HepG2 (cell line): ENCODE results near the gene ZNF831. TPM values are rescaled to one million over a fixed set of nuclear protein-coding genes. Genes with fewer than 3 reads are reported as not detected.

ENCODE experiments used
- ATAC-seq: fragments of 200-7000 bp; cut with Tn5 transposase; 3 replicates; pipeline ENCODE4 v1.9.1; 2020; ENCODE audit warnings: mild to moderate bottlenecking, moderate library complexity
- BruUV-seq: library from RNA; stranded (reverse); fragments of 400-500 nt; replicated peaks from 2 replicates; lab custom pipeline; 2021; lab: Mats Ljungman, UMichigan
- CTCF ChIA-PET: fragments of 300-600 bp; formaldehyde crosslinking; extraction: SDS; loops from one replicate; lab custom pipeline; 2021; ENCODE audit warnings: low total read pairs, inconsistent platforms, low intra/inter-chr PET ratio; lab: Yijun Ruan, JAX
- POLR2A ChIA-PET: fragments of 350-600 bp; sonication (Branson Sonifier 250); formaldehyde crosslinking; loops from one replicate; lab custom pipeline; 2020; ENCODE audit warnings: antibody characterized with exemption, inconsistent platforms; lab: Yijun Ruan, JAX
- DNase-seq: peaks from one replicate; pipeline ENCODE4 v3.0.0-alpha.2; 2015; ENCODE audit warnings: low spot score
- FAIRE-seq: peaks from 3 replicates; lab custom pipeline; 2011; peaks lifted over from hg19 to GRCh38; lab: Jason Lieb, UNC
- H2AFZ ChIP-seq: one replicate; pipeline ENCODE4 v1.6.1; 2011; ENCODE audit warnings: low read length, inconsistent platforms
- H3K27ac ChIP-seq: fragments of 300-600 bp; 3 replicates; pipeline ENCODE4 v1.8.0; 2011; ENCODE audit warnings: mixed run types, mild to moderate bottlenecking, mixed read lengths, low read length, inconsistent platforms; ENCODE audit not compliant: insufficient read depth; ENCODE audit errors: extremely low read length
- H3K27me3 ChIP-seq, 2 experiments: fragments of 200-600 bp in 1 of 2; 2 replicates in 1 of 2; 3 replicates in 1 of 2; pipeline versions ENCODE4 v1.6.0 to v1.8.0; 2011; ENCODE audit warnings: low read length in 2 of 2, mild to moderate bottlenecking in 2 of 2, moderate library complexity in 2 of 2, inconsistent platforms in 1 of 2; ENCODE audit not compliant: insufficient read depth in 2 of 2, control insufficient read depth in 1 of 2
- H3K36me3 ChIP-seq, 2 experiments: fragments of 200-600 bp in 1 of 2; replicated peaks in 1 of 2; 2 replicates in 1 of 2; 3 replicates in 1 of 2; pipeline versions ENCODE4 v1.5.1 to v1.8.0; 2011; ENCODE audit warnings: low read length in 2 of 2, inconsistent platforms in 1 of 2; ENCODE audit not compliant: insufficient read depth in 2 of 2, control insufficient read depth in 1 of 2
- H3K4me1 ChIP-seq: 2 replicates; pipeline ENCODE4 v1.5.1; 2012; ENCODE audit warnings: low read length, inconsistent platforms; ENCODE audit not compliant: insufficient read depth
- H3K4me2 ChIP-seq: 2 replicates; pipeline ENCODE4 v1.6.0; 2011; ENCODE audit warnings: low read depth, low read length, inconsistent platforms
- H3K4me3 ChIP-seq, 3 experiments: fragments of 200-600 bp in 1 of 3; sonication (generic), shearing (Covaris generic) in 1 of 3; replicated peaks in 1 of 3; 2 replicates each; pipeline ENCODE4 v1.5.1; 2011 to 2016; ENCODE audit warnings: low read length in 3 of 3, inconsistent platforms in 2 of 3, low read depth in 2 of 3, mild to moderate bottlenecking in 2 of 3, control low read depth in 1 of 3, mixed read lengths in 1 of 3; ENCODE audit not compliant: insufficient read depth in 1 of 3
- H3K79me2 ChIP-seq: one replicate; pipeline ENCODE4 v1.6.1; 2011; ENCODE audit warnings: low read length, inconsistent platforms; ENCODE audit not compliant: insufficient read depth
- H3K9ac ChIP-seq: 2 replicates; pipeline ENCODE4 v1.6.0; 2011; ENCODE audit warnings: mild to moderate bottlenecking, low read depth, low read length, inconsistent platforms; ENCODE audit not compliant: insufficient read depth
- H3K9me3 ChIP-seq: 2 replicates; pipeline ENCODE4 v1.5.1; 2012; ENCODE audit warnings: mild to moderate bottlenecking, low read length
- H4K20me1 ChIP-seq: 2 replicates; pipeline ENCODE4 v1.6.0; 2011; ENCODE audit warnings: inconsistent platforms, mild to moderate bottlenecking, low read length, moderate library complexity; ENCODE audit not compliant: insufficient read depth
- NBN ChIP-seq: fragments of 450-650 bp; conservative IDR thresholded peaks from 2 replicates; pipeline ENCODE4 v1.6.1; 2017
- NR2F6 ChIP-seq, 2 experiments: IDR thresholded peaks; 2 replicates each; pipeline ENCODE4 v1.6.1; 2016; ENCODE audit warnings: antibody characterized with exemption in 1 of 2, mild to moderate bottlenecking in 1 of 2
- STAG1 ChIP-seq: sonication (generic); formaldehyde crosslinking; IDR thresholded peaks from 2 replicates; pipeline ENCODE4 v1.4.0; 2020; ENCODE audit warnings: missing genetic modification reagents
- THAP7 ChIP-seq: sonication (generic); formaldehyde crosslinking; IDR thresholded peaks from 2 replicates; pipeline ENCODE4 v1.8.1; 2023; ENCODE audit warnings: mild to moderate bottlenecking, missing genetic modification reagents
- ZNF260 ChIP-seq: sonication (generic); formaldehyde crosslinking; IDR thresholded peaks from 2 replicates; pipeline ENCODE4 v1.4.0; 2020; ENCODE audit warnings: missing genetic modification reagents, low read depth, mild to moderate bottlenecking, borderline replicate concordance
- ZNF329 ChIP-seq: sonication (generic); formaldehyde crosslinking; IDR thresholded peaks from 2 replicates; pipeline ENCODE4 v1.9.0; 2021; ENCODE audit warnings: low read depth, mild to moderate bottlenecking, missing genetic modification reagents
- WGBS: methylation state at CpG from one replicate; pipeline ENCODE4 v1.1.6; 2017; ENCODE audit warnings: low lambda C conversion rate; 5-methylcytosine and 5-hydroxymethylcytosine counted together
- in situ Hi-C: cut with HindIII; loops from 2 replicates; pipeline ENCODE4 v1.10.0; 2017; ENCODE audit warnings: low pct_unique_long_range_greater_than_20kb; ENCODE audit not compliant: extremely low pct_ligation_motif_present
- intact Hi-C: fragments of 100-400 bp; cut with micrococcal nuclease; formaldehyde crosslinking; loops from one replicate; pipeline ENCODE4 v1.10.0; 2022; ENCODE audit not compliant: unreplicated experiment
- polyA plus RNA-seq, 8 experiments: library from polyadenylated mRNA; depleted of rRNA in 3 of 8; stranded (reverse) in 7 of 8; unstranded in 1 of 8; fragments of >200 nt; fragmentation: Illumina TruSeq in 4 of 8; extraction: Trizol in 4 of 8; gene quantifications; 2 replicates each; pipeline versions ENCODE4 v1.2.1 to v1.2.3, GENCODE V29; 2011 to 2016; ENCODE audit warnings: low read depth in 4 of 8, missing spikeins in 1 of 8, mixed read lengths in 1 of 8; ENCODE audit not compliant: insufficient read depth in 1 of 8
- total RNA-seq, 5 experiments: library from RNA; depleted of rRNA; stranded (reverse); fragments of >200 nt; fragmentation: Illumina TruSeq; extraction: Trizol; gene quantifications; 2 replicates each; pipeline ENCODE4 v1.2.3, GENCODE V29; 2016; ENCODE audit warnings: low read depth in 1 of 5
- TF ChIP-seq, protein P1 (sequence below): sonication (generic); formaldehyde crosslinking; IDR thresholded peaks from 2 replicates; pipeline ENCODE4 v1.4.0; 2020; ENCODE audit warnings: mild to moderate bottlenecking, missing genetic modification reagents
- TF ChIP-seq, protein P2 (sequence below): sonication (generic); formaldehyde crosslinking; IDR thresholded peaks from 2 replicates; pipeline ENCODE4 v1.4.0; 2020; ENCODE audit warnings: missing genetic modification reagents
- TF ChIP-seq, protein P3 (sequence below): sonication (generic); formaldehyde crosslinking; IDR thresholded peaks from 2 replicates; pipeline ENCODE4 v1.8.1; 2023; ENCODE audit warnings: mild to moderate bottlenecking, missing genetic modification reagents, borderline replicate concordance
- TF ChIP-seq, protein P4 (sequence below): IDR thresholded peaks from 2 replicates; pipeline ENCODE4 v1.6.1; 2012; ENCODE audit warnings: inconsistent platforms
- TF ChIP-seq, protein P5 (sequence below): sonication (generic); formaldehyde crosslinking; conservative IDR thresholded peaks from 2 replicates; pipeline ENCODE4 v1.8.0; 2022; ENCODE audit warnings: mild to moderate bottlenecking, moderate library complexity, missing genetic modification reagents

The ZNF831 gene
- total and polyA plus RNA-seq, 2 of the 13 experiments (the other 11 are each of a cell fraction or from before 2014, with no cell fraction given), result not detected

GRCh38 chr20:59181936-59182335, 18.3 kb downstream of the ZNF831 start (continued):
- TF ChIP-seq, protein P1, sequence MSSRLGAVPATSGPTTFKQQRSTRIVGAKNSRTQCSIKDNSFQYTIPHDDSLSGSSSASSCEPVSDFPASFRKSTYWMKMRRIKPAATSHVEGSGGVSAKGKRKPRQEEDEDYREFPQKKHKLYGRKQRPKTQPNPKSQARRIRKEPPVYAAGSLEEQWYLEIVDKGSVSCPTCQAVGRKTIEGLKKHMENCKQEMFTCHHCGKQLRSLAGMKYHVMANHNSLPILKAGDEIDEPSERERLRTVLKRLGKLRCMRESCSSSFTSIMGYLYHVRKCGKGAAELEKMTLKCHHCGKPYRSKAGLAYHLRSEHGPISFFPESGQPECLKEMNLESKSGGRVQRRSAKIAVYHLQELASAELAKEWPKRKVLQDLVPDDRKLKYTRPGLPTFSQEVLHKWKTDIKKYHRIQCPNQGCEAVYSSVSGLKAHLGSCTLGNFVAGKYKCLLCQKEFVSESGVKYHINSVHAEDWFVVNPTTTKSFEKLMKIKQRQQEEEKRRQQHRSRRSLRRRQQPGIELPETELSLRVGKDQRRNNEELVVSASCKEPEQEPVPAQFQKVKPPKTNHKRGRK (CRISPR knock-in tag), result no peak
- TF ChIP-seq ZNF329 (CRISPR knock-in tag) (no peak), STAG1 (CRISPR knock-in tag) (no peak)

- DNase-seq, result no peak
- TF ChIP-seq NR2F6 (IDR thresholded peaks at IDR 0.05), result no peak
- TF ChIP-seq NR2F6 (CRISPR knock-in tag; IDR thresholded peaks at IDR 0.05), result no peak
- TF ChIP-seq, protein P2, sequence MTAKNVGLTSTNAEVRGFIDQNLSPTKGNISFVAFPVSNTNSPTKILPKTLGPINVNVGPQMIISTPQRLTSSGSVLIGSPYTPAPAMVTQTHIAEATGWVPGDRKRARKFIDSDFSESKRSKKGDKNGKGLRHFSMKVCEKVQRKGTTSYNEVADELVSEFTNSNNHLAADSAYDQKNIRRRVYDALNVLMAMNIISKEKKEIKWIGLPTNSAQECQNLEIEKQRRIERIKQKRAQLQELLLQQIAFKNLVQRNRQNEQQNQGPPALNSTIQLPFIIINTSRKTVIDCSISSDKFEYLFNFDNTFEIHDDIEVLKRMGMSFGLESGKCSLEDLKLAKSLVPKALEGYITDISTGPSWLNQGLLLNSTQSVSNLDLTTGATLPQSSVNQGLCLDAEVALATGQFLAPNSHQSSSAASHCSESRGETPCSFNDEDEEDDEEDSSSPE (CRISPR knock-in tag), result no peak
- TF ChIP-seq ZNF260 (CRISPR knock-in tag), result no peak
- TF ChIP-seq, protein P3, sequence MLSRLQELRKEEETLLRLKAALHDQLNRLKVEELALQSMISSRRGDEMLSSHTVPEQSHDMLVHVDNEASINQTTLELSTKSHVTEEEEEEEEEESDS (CRISPR knock-in tag), result no peak
- TF ChIP-seq, protein P4, sequence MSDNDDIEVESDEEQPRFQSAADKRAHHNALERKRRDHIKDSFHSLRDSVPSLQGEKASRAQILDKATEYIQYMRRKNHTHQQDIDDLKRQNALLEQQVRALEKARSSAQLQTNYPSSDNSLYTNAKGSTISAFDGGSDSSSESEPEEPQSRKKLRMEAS, result no peak
- TF ChIP-seq, protein P5, sequence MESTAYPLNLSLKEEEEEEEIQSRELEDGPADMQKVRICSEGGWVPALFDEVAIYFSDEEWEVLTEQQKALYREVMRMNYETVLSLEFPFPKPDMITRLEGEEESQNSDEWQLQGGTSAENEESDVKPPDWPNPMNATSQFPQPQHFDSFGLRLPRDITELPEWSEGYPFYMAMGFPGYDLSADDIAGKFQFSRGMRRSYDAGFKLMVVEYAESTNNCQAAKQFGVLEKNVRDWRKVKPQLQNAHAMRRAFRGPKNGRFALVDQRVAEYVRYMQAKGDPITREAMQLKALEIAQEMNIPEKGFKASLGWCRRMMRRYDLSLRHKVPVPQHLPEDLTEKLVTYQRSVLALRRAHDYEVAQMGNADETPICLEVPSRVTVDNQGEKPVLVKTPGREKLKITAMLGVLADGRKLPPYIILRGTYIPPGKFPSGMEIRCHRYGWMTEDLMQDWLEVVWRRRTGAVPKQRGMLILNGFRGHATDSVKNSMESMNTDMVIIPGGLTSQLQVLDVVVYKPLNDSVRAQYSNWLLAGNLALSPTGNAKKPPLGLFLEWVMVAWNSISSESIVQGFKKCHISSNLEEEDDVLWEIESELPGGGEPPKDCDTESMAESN (CRISPR knock-in tag), result no peak
- no peak for TF ChIP-seq THAP7 (CRISPR knock-in tag)
- TF ChIP-seq NBN, result no peak
- Histone ChIP-seq H3K27me3 (peaks cover 8 to 41% of the 10 kb centered on the region in 2 experiments; a peak in 4 of 5 replicates), H3K4me1 (no peaks in the 10 kb centered on the region), H4K20me1 (no peaks in the 10 kb centered on the region), H2AFZ (no peak overlapping the region), H3K4me2 (no peak overlapping the region), H3K36me3 (no peaks in the 10 kb centered on the region), H3K79me2 (no peaks in the 10 kb centered on the region), H3K9me3 (no peaks in the 10 kb centered on the region), H3K4me3 (no peak overlapping the region), H3K27ac (no peak overlapping the region), H3K9ac (no peak overlapping the region)
- ATAC-seq, result no peak
- in situ Hi-C loops, result no loop called here
- POLR2A ChIA-PET, result no interaction called here
- CTCF ChIA-PET, result no interaction called here
- WGBS, result 7% methylated on average over 7 of the region's 7 CpGs
- intact Hi-C loops, result no loop called here
- FAIRE-seq, result no peak
- no TSS peak for BruUV-seq
Measured at GRCh38 chr20:59182401-59183044, 18.9 kb downstream of the ZNF831 start.
